HG03108 (cell line): Measurements from ENCODE around the gene ZWILCH.
"Not testable (repeated sequence)": the region's sequence is repeated elsewhere in the genome, so short reads cannot be mapped to it uniquely, and the experiment has no call there.

Experiments used
- ATAC-seq: cut with Tn5 transposase; IDR thresholded peaks from one replicate; pipeline ENCODE4 v1.9.1; 2021; ENCODE audit warnings: moderate library complexity; ENCODE audit not compliant: unreplicated experiment

Gene ZWILCH

DNA sequence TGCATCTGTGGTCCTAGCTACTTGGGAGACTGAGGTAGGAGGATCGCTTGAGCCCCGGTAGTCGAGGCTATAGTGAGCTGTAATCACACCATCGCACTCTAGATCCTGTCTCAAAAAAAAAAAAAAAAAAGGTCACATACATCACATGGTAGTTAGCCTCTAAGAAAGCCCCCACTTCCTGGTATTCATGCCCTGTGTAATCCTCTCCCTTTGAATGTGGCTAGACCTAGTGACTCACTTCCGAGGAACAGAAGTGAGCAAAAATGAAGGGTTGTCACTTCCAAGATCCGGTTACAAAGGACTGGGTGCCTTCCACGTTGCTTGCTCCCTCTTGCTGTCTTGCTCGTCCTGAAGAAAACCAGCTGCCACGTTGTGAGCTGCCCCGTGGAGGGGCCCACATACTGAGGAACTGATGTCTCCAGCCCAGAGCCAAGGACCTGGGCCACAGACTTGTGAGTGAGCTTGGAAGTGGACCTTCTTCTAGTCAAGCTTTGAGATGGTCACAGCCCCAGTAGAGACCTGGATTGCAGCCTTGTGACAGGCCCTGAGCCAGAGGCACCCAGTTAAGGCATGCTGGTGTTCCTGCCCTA is 73.3 kb downstream of the ZWILCH start:
- ATAC-seq = no peak

- ATAC-seq = no peak
Observed at GRCh38 chr15:66580643-66581042, 75.5 kb downstream of the ZWILCH start.

- ATAC-seq = no peak
Observed at GRCh38 chr15:66581972-66582537, 76.9 kb downstream of the ZWILCH start.

GRCh38 chr15:66586155-66586976 is 81.2 kb downstream of the ZWILCH start:
- ATAC-seq = no peak

- no peak for ATAC-seq
Observed at GRCh38 chr15:66587020-66587419, 81.9 kb downstream of the ZWILCH start.

GRCh38 chr15:66587749-66588148 is 82.6 kb downstream of the ZWILCH start:
- no peak for ATAC-seq

GRCh38 chr15:66588537-66588936 is 83.4 kb downstream of the ZWILCH start:
- no peak for ATAC-seq

DNA sequence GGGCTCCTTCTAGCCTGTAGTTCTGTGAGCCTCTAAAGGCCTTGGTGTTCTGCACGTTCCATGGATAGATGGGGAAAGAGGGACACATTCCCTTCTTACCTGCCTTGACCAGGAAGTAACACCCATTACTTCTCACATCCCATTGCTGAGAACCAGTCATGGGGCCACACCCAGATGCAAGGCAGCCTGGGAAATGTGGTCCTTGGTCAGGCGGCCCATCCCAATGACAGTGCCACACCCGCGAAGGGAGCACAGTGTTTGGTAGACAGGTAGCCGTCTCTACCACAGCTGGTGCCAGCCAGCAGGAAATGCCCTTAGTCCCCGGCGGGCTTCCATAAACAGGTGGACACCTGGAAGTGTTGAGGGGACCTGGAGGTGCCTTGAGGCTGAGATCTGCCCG is 83.8 kb downstream of the ZWILCH start:
- no peak for ATAC-seq

DNA sequence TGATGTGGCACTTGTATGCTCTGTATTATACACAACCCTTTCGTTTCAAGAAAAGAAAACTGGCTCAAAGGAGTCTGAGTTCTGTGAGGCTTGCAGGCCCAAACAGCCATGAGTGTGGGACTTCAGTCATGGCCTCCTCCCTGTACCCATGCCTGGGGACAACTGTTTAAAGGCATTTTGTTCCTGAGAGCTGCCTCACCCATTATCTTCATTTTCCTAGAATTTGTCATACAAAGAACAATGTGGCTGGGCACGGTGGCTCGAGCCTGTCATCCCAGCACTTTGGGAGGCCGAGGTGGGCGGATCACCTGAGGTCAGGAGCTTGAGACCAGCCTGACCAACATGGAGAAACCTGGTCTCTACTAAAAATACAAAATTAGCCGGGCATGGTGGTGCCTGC is 84.3 kb downstream of the ZWILCH start:
- not testable (repeated sequence) for ATAC-seq

DNA sequence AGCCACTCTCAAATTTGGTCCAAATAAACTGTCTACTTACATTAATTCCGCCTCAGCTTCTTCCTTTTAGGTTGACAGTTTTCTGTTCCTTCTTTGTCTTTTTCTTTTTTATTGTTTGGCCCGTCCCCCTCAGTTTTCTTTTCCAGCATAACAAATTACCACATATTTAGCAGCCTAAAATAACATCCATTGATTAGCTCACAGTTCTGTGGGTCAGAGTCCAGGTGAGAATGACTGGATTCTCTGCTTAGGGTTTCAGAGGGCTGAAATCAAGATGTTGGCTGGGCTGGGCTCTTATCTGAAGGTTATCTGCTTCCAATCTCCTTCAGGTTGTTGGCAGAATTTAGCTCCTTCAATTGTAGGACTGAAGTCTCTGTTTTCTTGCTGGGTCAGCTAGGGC is 85.3 kb downstream of the ZWILCH start:
- no peak for ATAC-seq

DNA sequence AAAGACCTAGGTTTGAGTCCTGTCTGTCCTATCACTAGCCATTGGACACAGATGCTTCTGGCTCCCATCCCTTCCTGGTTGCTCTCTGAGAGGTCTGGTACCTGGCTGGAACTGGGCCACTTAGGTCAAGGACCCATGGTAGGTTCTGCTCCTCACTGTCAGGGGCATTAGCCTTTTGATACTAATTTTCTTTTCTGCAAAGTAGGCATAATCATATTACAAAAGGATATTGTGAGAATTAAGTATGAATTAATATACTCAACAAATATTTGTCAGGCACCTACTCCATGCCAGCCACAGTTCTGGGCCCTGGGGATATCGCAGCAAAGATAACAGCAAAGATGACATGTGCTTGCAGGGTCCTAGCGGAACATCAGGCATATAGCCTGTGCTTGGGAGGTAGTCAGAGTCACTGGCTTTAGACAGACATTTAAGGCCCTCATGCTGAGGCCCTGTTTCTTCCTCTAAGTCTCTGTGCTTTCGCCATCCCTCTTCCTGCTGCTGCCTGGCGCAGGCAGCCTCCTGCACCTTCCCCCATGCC is 86.3 kb downstream of the ZWILCH start:
- ATAC-seq = no peak

DNA sequence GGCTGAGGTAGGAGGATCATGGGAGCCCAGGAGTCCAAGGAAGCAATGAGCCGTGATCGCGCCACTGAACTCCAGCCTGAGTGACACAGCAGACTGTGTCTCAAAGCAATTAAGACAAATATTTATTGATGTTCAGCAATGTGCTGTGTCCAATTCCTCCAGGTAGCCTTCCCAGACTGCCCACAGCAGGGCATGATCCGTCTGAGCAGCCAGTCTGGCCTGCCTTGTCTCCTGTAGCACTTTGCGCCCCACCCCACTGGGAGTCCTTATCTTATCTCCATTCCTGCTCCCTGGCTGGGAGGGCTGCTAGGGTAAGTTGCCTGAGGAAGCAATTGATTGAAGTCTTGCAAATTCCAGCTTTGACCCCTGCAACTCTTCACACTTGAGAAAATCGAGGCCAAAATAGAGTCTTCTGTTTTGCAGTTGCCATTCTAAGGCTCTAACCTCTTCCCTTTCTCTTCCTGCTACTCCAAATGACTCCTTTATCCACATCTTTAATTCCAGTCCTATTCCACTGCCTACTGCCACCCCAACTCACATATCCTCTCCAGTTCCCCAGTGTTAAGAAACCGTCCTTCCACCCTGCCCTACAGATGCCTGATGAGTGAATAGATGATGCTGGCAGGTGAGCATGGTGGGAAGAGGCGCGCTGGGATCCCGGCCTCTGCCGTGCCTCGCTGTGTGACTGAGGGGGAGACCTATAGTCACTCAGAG is 87.5 kb downstream of the ZWILCH start:
- ATAC-seq = no peak

GRCh38 chr15:66593219-66593780 is 88.2 kb downstream of the ZWILCH start:
- ATAC-seq = no peak

DNA sequence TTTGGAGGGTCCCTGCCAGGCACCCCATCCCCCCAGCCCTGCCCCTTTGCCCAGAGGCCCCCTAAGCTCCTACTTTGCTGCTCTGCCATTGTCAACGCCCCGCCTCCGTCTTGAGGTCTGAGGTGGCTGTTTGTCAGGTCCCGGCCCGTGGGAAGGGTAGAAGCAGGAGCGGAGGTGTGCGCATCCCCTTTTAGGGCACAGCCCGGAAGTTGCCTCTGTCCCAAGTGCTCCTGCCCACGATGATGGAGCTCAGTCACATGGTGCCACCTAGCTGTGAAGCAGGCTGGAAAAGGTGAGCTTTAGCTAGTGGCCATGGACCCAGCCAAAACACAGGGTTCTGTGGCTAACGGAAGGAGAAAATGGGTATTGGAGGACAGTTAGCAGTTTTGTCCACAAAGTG is 89.2 kb downstream of the ZWILCH start:
- no peak for ATAC-seq

GRCh38 chr15:66594836-66595235 is 89.7 kb downstream of the ZWILCH start:
- no peak for ATAC-seq

DNA sequence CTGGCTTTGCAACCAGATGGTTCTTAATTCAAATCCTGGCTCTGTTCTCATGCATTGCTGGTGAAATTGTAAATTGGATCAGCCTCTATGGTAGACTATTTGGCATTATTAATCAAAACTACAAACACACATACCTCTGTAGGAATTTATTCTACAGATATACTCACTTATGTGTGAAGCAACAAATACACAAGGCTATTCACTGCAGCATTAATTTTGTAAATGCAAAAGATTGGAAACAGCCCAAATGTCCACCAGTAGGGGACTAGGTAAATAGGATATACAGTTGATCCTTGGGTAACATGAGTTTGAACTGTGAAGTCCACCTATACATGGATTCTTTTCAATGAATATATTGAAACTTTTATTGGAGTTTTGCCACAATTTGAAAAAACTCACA is 90.2 kb downstream of the ZWILCH start:
- ATAC-seq = no peak

DNA sequence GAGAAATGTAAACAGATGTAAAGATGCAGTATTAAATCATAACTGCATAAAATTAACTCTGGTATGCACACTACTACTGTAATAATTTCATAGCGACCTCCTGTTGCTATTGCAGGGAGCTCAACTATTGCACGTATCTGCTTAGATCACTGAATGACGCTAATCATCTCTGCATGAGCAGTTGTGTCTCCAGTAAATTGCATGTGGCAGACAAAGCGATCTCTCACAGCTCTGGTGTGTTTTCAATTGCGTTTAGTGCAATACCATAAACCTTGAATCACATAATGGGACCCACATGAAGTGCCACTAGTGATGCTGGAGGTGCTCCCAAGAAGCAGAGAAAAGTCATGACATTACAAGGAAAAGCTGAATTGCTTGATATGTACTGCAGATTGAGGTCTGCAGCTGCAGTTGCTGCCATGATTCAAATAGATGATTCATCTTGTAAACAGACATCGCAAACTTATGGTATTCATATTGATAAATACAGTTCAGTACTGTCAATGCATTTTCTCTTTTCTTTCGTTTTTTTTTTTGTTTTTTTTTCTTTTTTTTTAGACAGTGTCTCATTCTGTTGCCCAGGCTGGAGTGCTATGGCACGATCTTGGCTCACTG is 90.9 kb downstream of the ZWILCH start:
- no peak for ATAC-seq

GRCh38 chr15:66598095-66598815 is 93.1 kb downstream of the ZWILCH start:
- ATAC-seq = no peak
